Mesendoderm (in vitro differentiated cells): ENCODE measurements around the gene ZFAND2B.

Source experiments
- DNase-seq: peaks from one replicate; pipeline ENCODE4 v3.0.0; 2013
- H2AK5ac ChIP-seq: 2 replicates; pipeline ENCODE4 v1.6.1; 2013; ENCODE audit warnings: low read length, inconsistent platforms
- H2BK120ac ChIP-seq: 2 replicates; pipeline ENCODE4 v1.6.1; 2013; ENCODE audit warnings: low read depth, mild to moderate bottlenecking, low read length, moderate library complexity, mixed read lengths
- H2BK15ac ChIP-seq: replicated peaks from 2 replicates; pipeline ENCODE4 v1.6.1; 2013; ENCODE audit warnings: low read depth, mild to moderate bottlenecking, moderate library complexity
- H2BK5ac ChIP-seq: 2 replicates; pipeline ENCODE4 v1.6.1; 2013; ENCODE audit warnings: low read length, inconsistent platforms
- H3K18ac ChIP-seq: 2 replicates; pipeline ENCODE4 v1.6.1; 2013; ENCODE audit warnings: mild to moderate bottlenecking, low read length, mixed read lengths
- H3K23ac ChIP-seq: one replicate; pipeline ENCODE4 v1.6.1; 2013; ENCODE audit warnings: low read length
- H3K27ac ChIP-seq: 2 replicates; pipeline ENCODE4 v1.5.1; 2013; ENCODE audit warnings: low read depth, mild to moderate bottlenecking, inconsistent platforms, low read length, moderate library complexity
- H3K27me3 ChIP-seq: 2 replicates; pipeline ENCODE4 v1.6.1; 2013; ENCODE audit warnings: low read length, control low read depth, mild to moderate bottlenecking, inconsistent platforms; ENCODE audit not compliant: insufficient read depth, poor library complexity
- H3K36me3 ChIP-seq: 2 replicates; pipeline ENCODE4 v1.6.1; 2013; ENCODE audit warnings: low read length, inconsistent platforms; ENCODE audit not compliant: control insufficient read depth, insufficient read depth
- H3K4ac ChIP-seq: one replicate; pipeline ENCODE4 v1.6.1; 2013; ENCODE audit warnings: low read depth, mild to moderate bottlenecking, low read length, moderate library complexity
- H3K4me1 ChIP-seq: 2 replicates; pipeline ENCODE4 v1.6.1; 2013; ENCODE audit warnings: low read depth, low read length, inconsistent platforms; ENCODE audit not compliant: control insufficient read depth
- H3K4me2 ChIP-seq: 2 replicates; pipeline ENCODE4 v1.6.1; 2013; ENCODE audit warnings: low read length
- H3K4me3 ChIP-seq: 2 replicates; pipeline ENCODE4 v1.5.1; 2013; ENCODE audit warnings: mild to moderate bottlenecking, low read length
- H3K56ac ChIP-seq: one replicate; pipeline ENCODE4 v1.6.1; 2013; ENCODE audit warnings: low read length
- H3K79me1 ChIP-seq: 2 replicates; pipeline ENCODE4 v1.6.1; 2013; ENCODE audit warnings: low read length, inconsistent platforms
- H3K79me2 ChIP-seq: 2 replicates; pipeline ENCODE4 v1.6.1; 2013; ENCODE audit warnings: mild to moderate bottlenecking, low read length; ENCODE audit not compliant: control insufficient read depth, insufficient read depth
- H3K9ac ChIP-seq: 2 replicates; pipeline ENCODE4 v1.6.1; 2013; ENCODE audit warnings: low read length, inconsistent platforms
- H4K5ac ChIP-seq: one replicate; pipeline ENCODE4 v1.6.1; 2013; ENCODE audit warnings: low read length
- H4K8ac ChIP-seq: one replicate; pipeline ENCODE4 v1.6.1; 2013; ENCODE audit warnings: low read depth, mild to moderate bottlenecking, control low read depth, low read length, moderate library complexity
- WGBS: extraction: QIAGEN DNeasy Blood & Tissue Kit; methylation state at CpG from one replicate; pipeline ENCODE4 v1.1.7; 2013; ENCODE audit warnings: low lambda C conversion rate, missing lambda C conversion rate; ENCODE audit not compliant: insufficient coverage; ENCODE audit errors: extremely low coverage; 5-methylcytosine and 5-hydroxymethylcytosine counted together

Gene ZFAND2B

DNA sequence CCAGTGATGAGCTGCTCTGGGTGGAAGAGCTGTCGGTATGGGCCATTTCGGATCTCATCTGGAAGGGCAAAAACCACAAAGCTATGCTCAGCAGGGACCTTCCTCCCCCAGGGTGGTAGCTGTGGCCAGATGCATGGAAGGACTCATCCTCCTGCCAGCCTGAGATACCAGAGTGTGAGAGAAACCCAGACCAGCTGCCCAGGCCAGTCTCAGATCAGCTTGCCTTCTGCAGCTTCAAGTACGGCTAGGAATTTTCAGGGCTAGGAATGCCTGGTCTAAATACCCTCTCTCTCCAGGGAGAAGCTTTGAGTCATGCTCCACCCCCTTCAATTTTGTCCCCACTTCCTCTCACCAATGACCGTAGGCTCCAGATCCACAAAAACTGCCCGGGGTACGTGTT is 45.1 kb downstream of the ZFAND2B start:
- DNase-seq, result peak; percentile 34
- Histone ChIP-seq H3K4me3 (no peak overlapping the region), H3K27me3 (peaks cover 16% of the 10 kb centered on the region), H3K27ac (no peak overlapping the region), H3K4me2 (no peak overlapping the region), H2BK120ac (no peak overlapping the region), H3K36me3 (no peaks in the 10 kb centered on the region), H3K79me1 (peaks cover 2% of the 10 kb centered on the region), H3K56ac (no peak overlapping the region), H2AK5ac (no peak overlapping the region), H3K9ac (no peak overlapping the region), H4K8ac (no peak overlapping the region), H2BK5ac (no peak overlapping the region), H3K23ac (peak overlapping the region; percentile 80), H3K79me2 (peaks cover 2% of the 10 kb centered on the region), H2BK15ac (no peak overlapping the region), H4K5ac (no peak overlapping the region), H3K4ac (no peak overlapping the region), H3K4me1 (peaks cover 5% of the 10 kb centered on the region), H3K18ac (no peak overlapping the region)
- WGBS, result no CpG with 5 or more reads among the region's 6 CpGs

DNA sequence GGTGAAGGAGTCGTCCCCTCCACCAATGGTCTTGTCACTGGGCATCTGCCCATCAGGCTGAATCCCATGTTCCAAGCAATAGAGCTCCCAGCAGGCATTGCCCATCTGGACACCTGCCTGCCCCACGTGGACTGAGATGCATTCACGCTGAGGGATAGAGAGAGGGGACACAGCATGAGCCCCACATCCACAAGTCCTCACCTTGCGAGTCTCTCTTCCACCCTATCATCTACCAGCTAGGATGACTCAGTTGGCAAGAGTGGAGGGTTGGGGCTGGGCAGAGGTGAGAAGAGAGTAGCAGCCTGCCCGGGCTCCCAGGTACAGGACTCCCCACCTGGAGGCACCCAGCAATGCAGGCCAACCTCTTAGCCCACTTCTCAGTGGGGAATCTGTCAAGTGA is 45.5 kb downstream of the ZFAND2B start:
- peaks cover 2% of the 10 kb centered on the region for H3K79me1 ChIP-seq
- H3K27me3 ChIP-seq, result peaks cover 16% of the 10 kb centered on the region
- H3K18ac ChIP-seq, result no peak overlapping the region
- H3K36me3 ChIP-seq, result no peaks in the 10 kb centered on the region
- no peak for DNase-seq
- H3K9ac ChIP-seq, result no peak overlapping the region
- H3K4me1 ChIP-seq, result peaks cover 5% of the 10 kb centered on the region
- H3K56ac ChIP-seq, result no peak overlapping the region
- H3K27ac ChIP-seq, result no peak overlapping the region
- no peak overlapping the region for H3K4ac ChIP-seq
- no peak overlapping the region for H3K4me3 ChIP-seq
- H4K8ac ChIP-seq, result no peak overlapping the region
- no CpG with 5 or more reads among the region's 5 CpGs for WGBS
- no peak overlapping the region for H4K5ac ChIP-seq
- no peak overlapping the region for H2BK15ac ChIP-seq
- H3K79me2 ChIP-seq, result peaks cover 2% of the 10 kb centered on the region
- H2BK5ac ChIP-seq, result peak overlapping the region; percentile 50
- peak overlapping the region; percentile 80 for H3K23ac ChIP-seq
- no peak overlapping the region for H2AK5ac ChIP-seq
- no peak overlapping the region for H2BK120ac ChIP-seq
- no peak overlapping the region for H3K4me2 ChIP-seq

DNA sequence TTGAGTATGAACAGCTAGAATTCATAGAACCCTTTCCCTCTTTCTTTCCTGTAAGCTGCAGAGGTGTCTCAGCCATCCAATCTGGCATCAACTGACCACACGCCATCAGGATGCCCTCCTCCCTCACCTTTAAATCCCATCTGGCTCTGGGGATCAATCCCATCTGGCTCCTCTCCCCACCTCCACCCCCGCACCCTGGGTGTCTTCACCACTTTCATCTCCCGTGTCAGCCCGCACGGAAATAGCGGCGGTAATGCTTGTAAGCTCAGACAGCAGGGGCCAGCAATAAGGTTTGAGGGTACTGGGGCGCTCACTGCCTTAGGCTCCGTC is 46.0 kb downstream of the ZFAND2B start:
- Histone ChIP-seq H2BK5ac (no peak overlapping the region), H3K27me3 (peaks cover 16% of the 10 kb centered on the region), H3K23ac (no peak overlapping the region), H3K18ac (no peak overlapping the region), H4K8ac (no peak overlapping the region), H2AK5ac (no peak overlapping the region), H3K79me1 (peaks cover 2% of the 10 kb centered on the region), H3K9ac (peak overlapping the region; percentile 75), H3K36me3 (no peaks in the 10 kb centered on the region), H4K5ac (no peak overlapping the region), H3K79me2 (peaks cover 2% of the 10 kb centered on the region), H2BK15ac (no peak overlapping the region), H3K4me3 (peak overlapping the region; percentile 1), H3K56ac (peak overlapping the region; percentile 87), H3K4me1 (peaks cover 5% of the 10 kb centered on the region), H3K4me2 (peak overlapping the region; percentile 67), H3K4ac (no peak overlapping the region), H2BK120ac (no peak overlapping the region), H3K27ac (no peak overlapping the region)
- WGBS, result no CpG with 5 or more reads among the region's 9 CpGs
- DNase-seq, result no peak

DNA sequence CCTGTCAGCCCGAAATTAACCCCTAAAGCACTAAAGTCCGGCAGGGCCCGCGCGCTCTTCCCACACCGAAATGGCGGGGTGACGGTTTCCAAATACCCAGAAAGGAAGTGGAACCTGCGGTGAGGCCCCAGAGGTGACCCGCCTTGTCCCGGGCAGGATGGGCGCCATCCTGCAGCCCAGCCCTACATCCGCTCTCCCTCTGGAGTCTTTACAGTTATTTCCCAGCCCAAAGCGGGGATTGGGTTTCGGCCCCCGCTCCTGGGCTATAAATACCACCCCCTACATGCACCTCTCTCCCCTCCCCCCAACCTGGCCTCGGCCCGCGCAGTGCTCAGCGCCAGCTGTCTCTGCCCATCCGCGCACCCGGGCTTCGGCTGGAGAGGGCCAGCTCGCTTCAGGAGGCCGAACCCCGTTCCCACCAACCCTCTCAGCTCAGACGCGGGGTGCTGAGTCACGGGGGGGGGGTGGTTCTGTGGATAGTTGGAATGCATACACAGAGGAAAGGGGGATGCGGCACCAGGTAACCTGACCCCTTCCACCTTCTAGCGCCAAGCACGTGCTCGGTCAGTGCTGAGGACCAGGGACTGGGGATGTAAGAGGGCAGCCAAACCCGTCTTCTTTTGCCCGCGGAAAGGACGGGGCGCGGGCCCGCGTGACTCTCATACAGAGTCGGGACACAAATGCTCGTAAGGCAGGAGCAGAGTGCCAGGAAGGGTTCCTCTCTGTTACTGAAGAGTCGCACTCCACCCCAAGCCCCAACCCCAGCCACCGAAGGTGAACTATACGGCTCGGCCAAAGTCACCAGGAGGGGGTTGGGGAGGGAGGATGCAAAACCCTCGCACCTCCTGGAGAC is 46.5 kb downstream of the ZFAND2B start, which contains the start of gene TUBA4B:
Gene TUBA4B (plus strand): TSS at position 344 of the 853 bp plus-strand sequence. CDS start 165 bp downstream, at position 509.
- H3K27me3 ChIP-seq, result peaks cover 16% of the 10 kb centered on the region
- no peak within 1 kb of the TSS for H4K8ac ChIP-seq
- peak within 1 kb of the TSS; percentile 10 for H3K4me3 ChIP-seq
- peak within 1 kb of the TSS; percentile 75 for H3K9ac ChIP-seq
- peaks cover 2% of the 10 kb centered on the region for H3K79me2 ChIP-seq
- peak; percentile 73 for DNase-seq
- peak within 1 kb of the TSS; percentile 87 for H3K56ac ChIP-seq
- H3K18ac ChIP-seq, result peak within 1 kb of the TSS; percentile 34
- no peak within 1 kb of the TSS for H2BK15ac ChIP-seq
- peak within 1 kb of the TSS; percentile 80 for H3K23ac ChIP-seq
- peak within 1 kb of the TSS; percentile 75 for H3K4me2 ChIP-seq
- no peak within 1 kb of the TSS for H4K5ac ChIP-seq
- peaks cover 2% of the 10 kb centered on the region for H3K79me1 ChIP-seq
- no peak within 1 kb of the TSS for H2BK120ac ChIP-seq
- H3K4ac ChIP-seq, result peak within 1 kb of the TSS; percentile 5
- no peaks in the 10 kb centered on the region for H3K36me3 ChIP-seq
- H3K27ac ChIP-seq, result no peak within 1 kb of the TSS
- H3K4me1 ChIP-seq, result peaks cover 5% of the 10 kb centered on the region
- WGBS, result no CpG with 5 or more reads among the region's 49 CpGs
- no peak within 1 kb of the TSS for H2AK5ac ChIP-seq
- peak within 1 kb of the TSS; percentile 50 for H2BK5ac ChIP-seq

- Histone ChIP-seq H3K79me2 (peaks cover 2% of the 10 kb centered on the region), H4K8ac (no peak within 1 kb of the TSS), H3K4ac (peak within 1 kb of the TSS; percentile 5), H3K56ac (peak within 1 kb of the TSS; percentile 87), H3K23ac (no peak within 1 kb of the TSS), H2AK5ac (no peak within 1 kb of the TSS), H3K79me1 (peaks cover 2% of the 10 kb centered on the region), H3K18ac (peak within 1 kb of the TSS; percentile 34), H3K27me3 (peaks cover 16% of the 10 kb centered on the region), H2BK5ac (no peak within 1 kb of the TSS), H3K36me3 (no peaks in the 10 kb centered on the region), H3K4me1 (peaks cover 5% of the 10 kb centered on the region), H4K5ac (no peak within 1 kb of the TSS), H3K27ac (no peak within 1 kb of the TSS), H3K9ac (peak within 1 kb of the TSS; percentile 75), H3K4me2 (peak within 1 kb of the TSS; percentile 75), H2BK15ac (no peak within 1 kb of the TSS), H2BK120ac (no peak within 1 kb of the TSS), H3K4me3 (peak within 1 kb of the TSS; percentile 10)
- WGBS, result no CpG with 5 or more reads among the region's 76 CpGs
- peak; percentile 81 for DNase-seq
These were observed 47.4 kb downstream of the ZFAND2B start, which contains the start of gene TUBA4A for GRCh38 chr2:219253753-219254589. TSS of gene TUBA4A (minus strand) at chr2:219253918. CDS start at chr2:219253858, 60 bp downstream.
